ENCODE results near the gene EMILIN1. TPM values are rescaled to one million over a fixed set of nuclear protein-coding genes. Genes with fewer than 3 reads are reported as not detected.
A peak's percentile ranks its signal among the peaks of the same experiment; 100 is the strongest.

The EMILIN1 gene
- total and polyA plus RNA-seq, 2 donors (not counting 1 experiment from before 2014, with no cell fraction given) = 0.24 to 0.52 TPM

GRCh38 chr2:27050996-27051901 is 27.2 kb upstream of the EMILIN1 start, which contains the start of gene AGBL5:
Gene AGBL5 (plus strand): TSS chr2:27051668. CDS start chr2:27052959, 1,291 bp downstream.
- peak within 1 kb of the TSS; percentile 94 for H3K4me2 ChIP-seq (replicated peaks; ENCODE audit: low read depth, low read length, poor library complexity, severe bottlenecking)
- H4K20me1 ChIP-seq (ENCODE audit: control insufficient read depth, insufficient read depth, low read length, poor library complexity, severe bottlenecking) = no peaks in the 10 kb centered on the region
- Mint-ChIP-seq H3K9me3 (ENCODE audit: insufficient read depth) (no peaks in the 10 kb centered on the region), H3K4me1 (peaks cover 17% of the 10 kb centered on the region), H3K4me3 (peak within 1 kb of the TSS; percentile 95), H3K27ac (peak within 1 kb of the TSS; percentile 100), H3K27me3 (peaks cover 7% of the 10 kb centered on the region)
- peak within 1 kb of the TSS; percentile 74 for H3K9ac ChIP-seq (ENCODE audit: low read length)
- ChIA-PET CTCF (interaction anchor here (0.6 to 3.7 kb wide), 21 partner anchors 8 to 227 kb away, joined by 3 to 27 read pairs (median 3); partner anchors contain the start of genes KHK, OST4 and TMEM214), POLR2A (interaction anchor here (0.6 to 4.2 kb wide), 15 partner anchors 9 to 399 kb away, joined by 3 to 48 read pairs (median 4); partner anchors contain the start of genes ATRAID, EMILIN1, NRBP1 and OST4)
- peak within 1 kb of the TSS; percentile 72 to 80 for H3K27ac ChIP-seq (ENCODE audit: low read length in 2 of 2)
- TF ChIP-seq CTCF (IDR thresholded peaks at IDR 0.05) (no peak), EZH2 (IDR thresholded peaks at IDR 0.05; ENCODE audit: borderline replicate concordance, insufficient read depth, low read depth, low read length, poor library complexity, severe bottlenecking) (no peak)
- H3K9me3 ChIP-seq (ENCODE audit: control extremely low read depth in 1 of 3, control insufficient read depth in 2 of 3, insufficient read depth in 1 of 3, low read length in 2 of 3) = no peaks in the 10 kb centered on the region
- ATAC-seq (ENCODE audit: low read depth) = peak; percentile 71
- no peaks in the 10 kb centered on the region for H3K79me2 ChIP-seq (ENCODE audit: control insufficient read depth, insufficient read depth, low read length)
- no peaks in the 10 kb centered on the region for H3K27me3 ChIP-seq (replicated peaks in 1 of 4; ENCODE audit: control extremely low read depth in 1 of 4, control insufficient read depth in 3 of 4, insufficient read depth in 4 of 4, low read length in 3 of 4)
- WGBS (ENCODE audit: insufficient coverage) = under 1% methylated on average over 65 of the region's 67 CpGs
- H2AFZ ChIP-seq (ENCODE audit: insufficient read depth, low read depth, low read length, poor library complexity, severe bottlenecking) = peak within 1 kb of the TSS; percentile 91
- peaks cover 4 to 15% of the 10 kb centered on the region in 2 donors for H3K4me1 ChIP-seq (ENCODE audit: control insufficient read depth in 2 of 2, insufficient read depth in 2 of 2, low read length in 2 of 2)
- intact Hi-C loops (cut with micrococcal nuclease) = loop anchor here (1.0 kb wide), 10 partner anchors 9 to 319 kb away; partner anchors contain the start of genes ATRAID, EIF2B4, KHK and OST4
- H3K4me3 ChIP-seq (ENCODE audit: control extremely low read depth in 1 of 5, extremely low read depth in 1 of 5, insufficient read depth in 1 of 5, low read depth in 2 of 5, low read length in 4 of 5) = peak within 1 kb of the TSS; percentile 57 to 94 (median 81)
- H3K36me3 ChIP-seq (replicated peaks in 1 of 2; ENCODE audit: control extremely low read depth in 1 of 2, control insufficient read depth in 1 of 2, extremely low read depth in 1 of 2, insufficient read depth in 2 of 2, low read length in 1 of 2) = peaks cover 0 to 18% of the 10 kb centered on the region in 2 experiments
- DNase-seq = peak; percentile 98
